Stomach (tissue), 4 donors: Measurements from ENCODE around the gene STX18.

Source experiments
- CTCF ChIP-seq, 7 experiments: fragments of 450-650 bp in 4 of 7; fragments of 200-600 bp in 3 of 7; sonication (generic) in 3 of 7; IDR thresholded peaks; one replicate each; pipeline ENCODE4 v1.5.1; 2016 to 2019; ENCODE audit warnings: antibody characterized with exemption in 7 of 7, control low read depth in 2 of 7, mild to moderate bottlenecking in 1 of 7
- POLR2AphosphoS5 ChIP-seq, 3 donors: sonication (generic); formaldehyde crosslinking; IDR thresholded peaks; one replicate each; pipeline ENCODE4 v1.6.1; 2016; ENCODE audit warnings: antibody characterized with exemption in 3 of 3

GRCh38 chr4:4477796-4478195 lies 64.1 kb downstream of the STX18 start:
- TF ChIP-seq CTCF (IDR thresholded peaks at IDR 0.05) (no peak), POLR2AphosphoS5 (IDR thresholded peaks at IDR 0.05) (no peak)
